ENCODE results near the gene CMPK1. TPM values are rescaled to one million over a fixed set of nuclear protein-coding genes. Genes with fewer than 3 reads are reported as not detected.
"Not testable (repeated sequence)": the region's sequence is repeated elsewhere in the genome, so short reads cannot be mapped to it uniquely, and the experiment has no call there.

CMPK1 gene
- polyA plus RNA-seq, 1 donor (not counting 4 experiments of a cell fraction or from before 2014, with no cell fraction given): 63.8 TPM

DNA sequence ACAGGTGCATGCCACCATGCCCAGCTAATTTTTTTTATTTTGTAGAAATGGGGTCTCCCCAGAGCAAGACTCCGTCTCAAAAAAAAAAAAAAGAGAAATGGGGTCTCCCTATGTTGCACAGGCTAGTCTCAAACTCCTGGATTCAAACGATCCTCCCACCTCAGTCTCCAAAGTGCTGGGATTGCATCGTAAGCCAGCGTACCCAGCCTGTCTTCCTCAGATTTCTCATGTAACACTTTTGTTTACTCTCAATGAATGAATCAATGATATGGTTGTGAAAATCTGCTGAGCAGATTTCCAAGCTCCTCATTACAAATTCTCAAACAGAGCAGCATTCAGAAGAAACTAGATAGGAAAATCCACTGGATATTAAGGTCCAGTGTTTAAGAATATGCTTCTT is 6.6 kb downstream of the CMPK1 start:
- H3K4me1 ChIP-seq (ENCODE audit: control insufficient read depth, extremely low read depth, insufficient read depth, low read length): no peaks in the 10 kb centered on the region
- H3K4me2 ChIP-seq (ENCODE audit: control insufficient read depth, extremely low read depth, insufficient read depth, low read depth, low read length): no peak overlapping the region
- no peak overlapping the region for H2AFZ ChIP-seq (ENCODE audit: control insufficient read depth, low read length)
- no peaks in the 10 kb centered on the region for H3K9me3 ChIP-seq (ENCODE audit: control insufficient read depth, low read depth, low read length)
- H3K27me3 ChIP-seq (ENCODE audit: control insufficient read depth, extremely low read depth, insufficient read depth, low read length): no peaks in the 10 kb centered on the region
- H3K79me2 ChIP-seq (ENCODE audit: control insufficient read depth, insufficient read depth, low read length): peaks cover 51% of the 10 kb centered on the region
- no peak for FAIRE-seq
- no peak overlapping the region for H3K9ac ChIP-seq (ENCODE audit: control insufficient read depth, extremely low read depth, insufficient read depth, low read length)
- no peak for DNase-seq (ENCODE audit: low read depth, low spot score)
- no peaks in the 10 kb centered on the region for H4K20me1 ChIP-seq (ENCODE audit: control insufficient read depth, extremely low read depth, insufficient read depth, low read length)
- no peak for TF ChIP-seq EZH2 (IDR thresholded peaks at IDR 0.05; ENCODE audit: low read length)
- TF ChIP-seq, protein P1, sequence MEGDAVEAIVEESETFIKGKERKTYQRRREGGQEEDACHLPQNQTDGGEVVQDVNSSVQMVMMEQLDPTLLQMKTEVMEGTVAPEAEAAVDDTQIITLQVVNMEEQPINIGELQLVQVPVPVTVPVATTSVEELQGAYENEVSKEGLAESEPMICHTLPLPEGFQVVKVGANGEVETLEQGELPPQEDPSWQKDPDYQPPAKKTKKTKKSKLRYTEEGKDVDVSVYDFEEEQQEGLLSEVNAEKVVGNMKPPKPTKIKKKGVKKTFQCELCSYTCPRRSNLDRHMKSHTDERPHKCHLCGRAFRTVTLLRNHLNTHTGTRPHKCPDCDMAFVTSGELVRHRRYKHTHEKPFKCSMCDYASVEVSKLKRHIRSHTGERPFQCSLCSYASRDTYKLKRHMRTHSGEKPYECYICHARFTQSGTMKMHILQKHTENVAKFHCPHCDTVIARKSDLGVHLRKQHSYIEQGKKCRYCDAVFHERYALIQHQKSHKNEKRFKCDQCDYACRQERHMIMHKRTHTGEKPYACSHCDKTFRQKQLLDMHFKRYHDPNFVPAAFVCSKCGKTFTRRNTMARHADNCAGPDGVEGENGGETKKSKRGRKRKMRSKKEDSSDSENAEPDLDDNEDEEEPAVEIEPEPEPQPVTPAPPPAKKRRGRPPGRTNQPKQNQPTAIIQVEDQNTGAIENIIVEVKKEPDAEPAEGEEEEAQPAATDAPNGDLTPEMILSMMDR (optimal IDR thresholded peaks at IDR 0.05 in 1 of 3, IDR thresholded peaks at IDR 0.05 in 1 of 3, conservative IDR thresholded peaks at IDR 0.05 in 1 of 3; ENCODE audit: extremely low read depth in 1 of 3, insufficient read depth in 2 of 3, low read length in 3 of 3): no peak
- no peak overlapping the region for H3K4me3 ChIP-seq (ENCODE audit: control insufficient read depth in 2 of 3, extremely low read depth in 1 of 3, insufficient read depth in 2 of 3, low read depth in 1 of 3, low read length in 3 of 3)
- dilution Hi-C loops (cut with MboI; ENCODE audit: extremely low pct_ligation_motif_present, low sequenced_read_pairs): no loop called here
- peaks cover 0 to 3% of the 10 kb centered on the region in 2 experiments for H3K36me3 ChIP-seq (ENCODE audit: control insufficient read depth in 2 of 2, extremely low read depth in 1 of 2, insufficient read depth in 2 of 2, low read length in 2 of 2)
- no peak overlapping the region for H3K27ac ChIP-seq (ENCODE audit: control insufficient read depth, insufficient read depth, low read length)
- peaks cover 2% of the 10 kb centered on the region for H3K9me1 ChIP-seq (ENCODE audit: control insufficient read depth, extremely low read depth, insufficient read depth, low read length)

- H3K27me3 ChIP-seq (ENCODE audit: control insufficient read depth, extremely low read depth, insufficient read depth, low read length); FAIRE-seq; H3K9me3 ChIP-seq (ENCODE audit: control insufficient read depth, low read depth, low read length); H2AFZ ChIP-seq (ENCODE audit: control insufficient read depth, low read length); H4K20me1 ChIP-seq (ENCODE audit: control insufficient read depth, extremely low read depth, insufficient read depth, low read length); H3K4me3 ChIP-seq (ENCODE audit: control insufficient read depth in 2 of 3, extremely low read depth in 1 of 3, insufficient read depth in 2 of 3, low read depth in 1 of 3, low read length in 3 of 3); H3K4me1 ChIP-seq (ENCODE audit: control insufficient read depth, extremely low read depth, insufficient read depth, low read length); H3K27ac ChIP-seq (ENCODE audit: control insufficient read depth, insufficient read depth, low read length); H3K4me2 ChIP-seq (ENCODE audit: control insufficient read depth, extremely low read depth, insufficient read depth, low read depth, low read length); H3K9me1 ChIP-seq (ENCODE audit: control insufficient read depth, extremely low read depth, insufficient read depth, low read length); DNase-seq (ENCODE audit: low read depth, low spot score); H3K36me3 ChIP-seq (ENCODE audit: control insufficient read depth in 2 of 2, extremely low read depth in 1 of 2, insufficient read depth in 2 of 2, low read length in 2 of 2); H3K9ac ChIP-seq (ENCODE audit: control insufficient read depth, extremely low read depth, insufficient read depth, low read length); dilution Hi-C loops (cut with MboI; ENCODE audit: extremely low pct_ligation_motif_present, low sequenced_read_pairs): not testable (repeated sequence)
- H3K79me2 ChIP-seq (ENCODE audit: control insufficient read depth, insufficient read depth, low read length): peaks cover 27% of the 10 kb centered on the region
These were observed 13.4 kb downstream of the CMPK1 start for GRCh38 chr1:47346979-47347378.

DNA sequence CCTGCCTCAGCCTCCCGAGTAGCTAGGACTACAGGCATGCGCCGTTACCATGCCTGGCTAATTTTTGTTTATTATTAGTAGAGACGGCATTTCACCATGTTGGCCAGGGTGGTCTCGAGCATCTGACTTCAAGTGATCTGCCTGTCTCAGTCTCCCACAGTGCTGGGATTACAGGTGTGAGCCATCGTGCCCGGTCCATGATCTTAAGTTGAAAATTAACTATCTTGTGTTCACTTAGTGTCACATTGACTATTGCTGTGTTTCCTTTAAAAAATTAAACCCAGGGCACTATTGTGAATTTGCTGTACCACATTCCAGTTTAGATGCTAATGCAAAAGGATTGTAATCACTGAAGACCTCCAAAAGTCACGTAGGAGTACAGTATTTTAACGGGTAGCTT is 14.1 kb downstream of the CMPK1 start:
- no peaks in the 10 kb centered on the region for H3K9me3 ChIP-seq (ENCODE audit: control insufficient read depth, low read depth, low read length)
- H3K9ac ChIP-seq (ENCODE audit: control insufficient read depth, extremely low read depth, insufficient read depth, low read length): no peak overlapping the region
- no peak overlapping the region for H2AFZ ChIP-seq (ENCODE audit: control insufficient read depth, low read length)
- FAIRE-seq: no peak
- dilution Hi-C loops (cut with MboI; ENCODE audit: extremely low pct_ligation_motif_present, low sequenced_read_pairs): no loop called here
- no peaks in the 10 kb centered on the region for H3K9me1 ChIP-seq (ENCODE audit: control insufficient read depth, extremely low read depth, insufficient read depth, low read length)
- DNase-seq (ENCODE audit: low read depth, low spot score): no peak
- no peak for TF ChIP-seq EZH2 (IDR thresholded peaks at IDR 0.05; ENCODE audit: low read length)
- TF ChIP-seq, protein P1 (optimal IDR thresholded peaks at IDR 0.05 in 1 of 3, IDR thresholded peaks at IDR 0.05 in 1 of 3, conservative IDR thresholded peaks at IDR 0.05 in 1 of 3; ENCODE audit: extremely low read depth in 1 of 3, insufficient read depth in 2 of 3, low read length in 3 of 3): no peak
- no peak overlapping the region for H3K4me3 ChIP-seq (ENCODE audit: control insufficient read depth in 2 of 3, extremely low read depth in 1 of 3, insufficient read depth in 2 of 3, low read depth in 1 of 3, low read length in 3 of 3)
- no peak overlapping the region for H3K4me2 ChIP-seq (ENCODE audit: control insufficient read depth, extremely low read depth, insufficient read depth, low read depth, low read length)
- no peak overlapping the region for H3K27ac ChIP-seq (ENCODE audit: control insufficient read depth, insufficient read depth, low read length)
- H3K36me3 ChIP-seq (ENCODE audit: control insufficient read depth in 2 of 2, extremely low read depth in 1 of 2, insufficient read depth in 2 of 2, low read length in 2 of 2): peaks cover 0 to 3% of the 10 kb centered on the region in 2 experiments
- H3K4me1 ChIP-seq (ENCODE audit: control insufficient read depth, extremely low read depth, insufficient read depth, low read length): no peaks in the 10 kb centered on the region
- H3K27me3 ChIP-seq (ENCODE audit: control insufficient read depth, extremely low read depth, insufficient read depth, low read length): no peaks in the 10 kb centered on the region
- H3K79me2 ChIP-seq (ENCODE audit: control insufficient read depth, insufficient read depth, low read length): peaks cover 30% of the 10 kb centered on the region
- H4K20me1 ChIP-seq (ENCODE audit: control insufficient read depth, extremely low read depth, insufficient read depth, low read length): no peaks in the 10 kb centered on the region
